Naive thymus-derived CD4-positive, alpha-beta T cell (primary cell): ENCODE measurements around the gene STPG3. TPM values are rescaled to one million over a fixed set of nuclear protein-coding genes. Genes with fewer than 3 reads are reported as not detected.
A peak's percentile ranks its signal among the peaks of the same experiment; 100 is the strongest.

Source experiments
- ATAC-seq: fragments of 150-1000 bp; cut with Tn5 transposase; 2 replicates; pipeline ENCODE4 v1.10.0; 2021; ENCODE audit warnings: mild to moderate bottlenecking, moderate library complexity
- CTCF ChIA-PET: fragments of 350-600 bp; sonication (Branson Sonifier 250); formaldehyde crosslinking; loops from one replicate; lab custom pipeline; 2021; ENCODE audit warnings: antibody characterized with exemption; lab: Charles Lee
- POLR2A ChIA-PET: fragments of 350-600 bp; sonication (Branson Sonifier 250); formaldehyde crosslinking; loops from one replicate; lab custom pipeline; 2021; ENCODE audit warnings: antibody characterized with exemption, inconsistent platforms; lab: Charles Lee
- DNase-seq, 9 donors: peaks; one replicate each; pipeline versions ENCODE4 v3.0.0 to v3.0.0-alpha.2; 2020 to 2022; ENCODE audit warnings: mixed read lengths in 1 of 9
- H3K27ac ChIP-seq: one replicate; pipeline ENCODE4 v1.7.0; 2013; ENCODE audit warnings: mild to moderate bottlenecking, low read depth, low read length, moderate library complexity
- H3K27me3 ChIP-seq, 2 donors: one replicate each; pipeline ENCODE4 v1.7.0; 2013; ENCODE audit warnings: low read length in 2 of 2, mild to moderate bottlenecking in 2 of 2, moderate library complexity in 2 of 2; ENCODE audit not compliant: control insufficient read depth in 2 of 2, insufficient read depth in 2 of 2
- H3K36me3 ChIP-seq, 3 experiments: 1 replicate in 2 of 3; 2 replicates in 1 of 3; pipeline ENCODE4 v1.7.0; 2013; ENCODE audit warnings: low read length in 3 of 3, mild to moderate bottlenecking in 3 of 3, moderate library complexity in 1 of 3; ENCODE audit not compliant: insufficient read depth in 3 of 3, control insufficient read depth in 2 of 3
- H3K4me1 ChIP-seq, 2 donors: one replicate each; pipeline ENCODE4 v1.7.0; 2013; ENCODE audit warnings: low read length in 2 of 2, mild to moderate bottlenecking in 2 of 2, moderate library complexity in 1 of 2; ENCODE audit not compliant: control insufficient read depth in 2 of 2, insufficient read depth in 2 of 2
- H3K4me3 ChIP-seq: 2 replicates; pipeline ENCODE4 v1.7.0; 2013; ENCODE audit warnings: mild to moderate bottlenecking, low read length
- H3K9me3 ChIP-seq, 3 experiments: 1 replicate in 2 of 3; 2 replicates in 1 of 3; pipeline ENCODE4 v1.7.0; 2013; ENCODE audit warnings: low read length in 3 of 3; ENCODE audit not compliant: control insufficient read depth in 2 of 3
- H3K27ac Mint-ChIP-seq, 9 donors: one replicate each; pipeline ENCODE4 v1.8.0; 2020 to 2022; ENCODE audit warnings: mixed read lengths in 9 of 9, mild to moderate bottlenecking in 8 of 9, moderate library complexity in 5 of 9, inconsistent platforms in 2 of 9
- H3K27me3 Mint-ChIP-seq, 5 donors: one replicate each; pipeline ENCODE4 v1.8.0; 2021 to 2022; ENCODE audit warnings: mixed read lengths in 5 of 5, mild to moderate bottlenecking in 1 of 5
- H3K36me3 Mint-ChIP-seq, 5 donors: one replicate each; pipeline ENCODE4 v1.8.0; 2020 to 2022; ENCODE audit warnings: mixed read lengths in 5 of 5, mild to moderate bottlenecking in 3 of 5, inconsistent platforms in 1 of 5
- H3K4me1 Mint-ChIP-seq, 7 donors: one replicate each; pipeline ENCODE4 v1.8.0; 2020 to 2022; ENCODE audit warnings: mixed read lengths in 7 of 7, mild to moderate bottlenecking in 3 of 7, inconsistent platforms in 1 of 7
- H3K4me3 Mint-ChIP-seq, 10 donors: one replicate each; pipeline ENCODE4 v1.8.0; 2020 to 2022; ENCODE audit warnings: mild to moderate bottlenecking in 10 of 10, mixed read lengths in 10 of 10, moderate library complexity in 6 of 10, inconsistent platforms in 2 of 10
- H3K9me3 Mint-ChIP-seq, 11 donors: one replicate each; pipeline ENCODE4 v1.8.0; 2020 to 2022; ENCODE audit warnings: mixed read lengths in 11 of 11, mild to moderate bottlenecking in 4 of 11, inconsistent platforms in 1 of 11, moderate library complexity in 1 of 11
- intact Hi-C, 2 donors: fragments of 100-400 bp; cut with micrococcal nuclease; formaldehyde crosslinking; loops; one replicate each; pipeline ENCODE4 v1.15.1; 2023
- polyA plus RNA-seq, 2 donors: library from polyadenylated mRNA; unstranded; fragments of 300-500 nt; fragmentation: Illumina TruSeq; gene quantifications; one replicate each; pipeline ENCODE4 v1.2.3, GENCODE V29; 2021
- total RNA-seq, 6 experiments: library from RNA in 5 of 6; stranded (reverse) in 5 of 6; gene quantifications; 1 replicate in 5 of 6; 2 replicates in 1 of 6; pipeline ENCODE4 v1.2.3 and lab custom pipeline; 2021 to 2026

STPG3 gene
- total and polyA plus RNA-seq, 7 experiments from 2014 or later = not detected

GRCh38 chr9:137216188-137216965 lies 34.7 kb upstream of the STPG3 start:
- Mint-ChIP-seq H3K27me3 (no peaks in the 10 kb centered on the region), H3K4me1 (peaks cover 0 to 4% (median 0%) of the 10 kb centered on the region in 7 donors), H3K27ac (no peak overlapping the region), H3K9me3 (no peaks in the 10 kb centered on the region), H3K36me3 (peaks cover 0 to 2% (median 0%) of the 10 kb centered on the region in 5 donors), H3K4me3 (no peak overlapping the region)
- ATAC-seq (no peak), DNase-seq (no peak)
- Histone ChIP-seq H3K4me1 (no peaks in the 10 kb centered on the region), H3K27ac (no peak overlapping the region), H3K9me3 (no peaks in the 10 kb centered on the region), H3K27me3 (no peaks in the 10 kb centered on the region), H3K36me3 (peaks cover 0 to 28% (median 0%) of the 10 kb centered on the region in 3 experiments), H3K4me3 (no peak overlapping the region)
- intact Hi-C loops = no loop called here
- ChIA-PET POLR2A (no interaction called here), CTCF (interaction anchor here (0.9 kb wide), 1 partner anchor 14 kb away, joined by 6 read pairs; no protein-coding TSS in a partner anchor)

GRCh38 chr9:137217276-137218211 lies 33.5 kb upstream of the STPG3 start:
- Mint-ChIP-seq H3K4me1 (peaks cover 0 to 4% (median 0%) of the 10 kb centered on the region in 7 donors), H3K27me3 (no peaks in the 10 kb centered on the region), H3K4me3 (peak overlapping the region in 3 of 10 donors; percentile 14 to 40 (median 23)), H3K9me3 (no peaks in the 10 kb centered on the region), H3K36me3 (peaks cover 0 to 2% (median 0%) of the 10 kb centered on the region in 5 donors), H3K27ac (no peak overlapping the region)
- H3K9me3 ChIP-seq = no peaks in the 10 kb centered on the region
- no peaks in the 10 kb centered on the region for H3K4me1 ChIP-seq
- POLR2A ChIA-PET = interaction anchor here (1.3 kb wide), 1 partner anchor 25 kb away, joined by 3 read pairs; no protein-coding TSS in a partner anchor
- H3K27me3 ChIP-seq = no peaks in the 10 kb centered on the region
- no peak overlapping the region for H3K27ac ChIP-seq
- DNase-seq (no peak), ATAC-seq (peak; percentile 15)
- CTCF ChIA-PET = no interaction called here
- no peak overlapping the region for H3K4me3 ChIP-seq
- intact Hi-C loops = no loop called here
- peaks cover 0 to 28% (median 0%) of the 10 kb centered on the region in 3 experiments for H3K36me3 ChIP-seq

- intact Hi-C loops = no loop called here
- H3K27me3 Mint-ChIP-seq = no peaks in the 10 kb centered on the region
- Histone ChIP-seq H3K27me3 (no peaks in the 10 kb centered on the region), H3K27ac (no peak overlapping the region), H3K9me3 (no peaks in the 10 kb centered on the region), H3K36me3 (peaks cover 0 to 28% (median 0%) of the 10 kb centered on the region in 3 experiments), H3K4me3 (no peak overlapping the region), H3K4me1 (peaks cover 0 to 5% of the 10 kb centered on the region in 2 donors)
- H3K27ac Mint-ChIP-seq = no peak overlapping the region
- no peaks in the 10 kb centered on the region for H3K36me3 Mint-ChIP-seq
- ChIA-PET POLR2A (interaction anchor here (1.3 kb wide), 1 partner anchor 24 kb away, joined by 3 read pairs; no protein-coding TSS in a partner anchor), CTCF (no interaction called here)
- no peak for DNase-seq
- H3K9me3 Mint-ChIP-seq = no peaks in the 10 kb centered on the region
- no peak for ATAC-seq
- H3K4me1 Mint-ChIP-seq = peaks cover 0 to 5% (median 0%) of the 10 kb centered on the region in 7 donors
- H3K4me3 Mint-ChIP-seq = no peak overlapping the region
Measured at GRCh38 chr9:137218212-137218753, 32.8 kb upstream of the STPG3 start.

GRCh38 chr9:137218754-137219271 lies 32.3 kb upstream of the STPG3 start:
- no peak overlapping the region for H3K27ac ChIP-seq
- ATAC-seq (no peak), DNase-seq (no peak)
- peaks cover 1 to 5% of the 10 kb centered on the region in 2 donors for H3K4me1 ChIP-seq
- H3K9me3 ChIP-seq = no peaks in the 10 kb centered on the region
- no peaks in the 10 kb centered on the region for H3K27me3 Mint-ChIP-seq
- ChIA-PET CTCF (interaction anchor here (0.9 kb wide), 1 partner anchor 18 kb away, joined by 6 read pairs; no protein-coding TSS in a partner anchor), POLR2A (interaction anchor here (1.3 kb wide), 1 partner anchor 24 kb away, joined by 3 read pairs; no protein-coding TSS in a partner anchor)
- H3K4me3 Mint-ChIP-seq = no peak overlapping the region
- H3K36me3 Mint-ChIP-seq = no peaks in the 10 kb centered on the region
- no peak overlapping the region for H3K27ac Mint-ChIP-seq
- intact Hi-C loops = no loop called here
- peaks cover 0 to 5% (median 0%) of the 10 kb centered on the region in 7 donors for H3K4me1 Mint-ChIP-seq
- no peak overlapping the region for H3K4me3 ChIP-seq
- peaks cover 0 to 28% (median 0%) of the 10 kb centered on the region in 3 experiments for H3K36me3 ChIP-seq
- no peaks in the 10 kb centered on the region for H3K9me3 Mint-ChIP-seq
- H3K27me3 ChIP-seq = no peaks in the 10 kb centered on the region

GRCh38 chr9:137219757-137220316 lies 31.2 kb upstream of the STPG3 start:
- ChIA-PET POLR2A (interaction anchor here (1.2 to 1.3 kb wide), 2 partner anchors 15 to 31 kb away, joined by 3 to 6 read pairs; partner anchors contain the start of genes NDOR1 and TMEM203), CTCF (no interaction called here)
- Mint-ChIP-seq H3K4me3 (peak overlapping the region in 4 of 10 donors; percentile 18 to 25 (median 20)), H3K27me3 (no peaks in the 10 kb centered on the region), H3K9me3 (no peaks in the 10 kb centered on the region), H3K4me1 (peaks cover 0 to 8% (median 2%) of the 10 kb centered on the region in 7 donors), H3K36me3 (no peaks in the 10 kb centered on the region), H3K27ac (peak overlapping the region in 1 of 9 donors; percentile 62)
- DNase-seq (no peak), ATAC-seq (no peak)
- Histone ChIP-seq H3K4me1 (peaks cover 5% of the 10 kb centered on the region in 2 donors), H3K27ac (no peak overlapping the region), H3K9me3 (no peaks in the 10 kb centered on the region), H3K36me3 (peaks cover 0 to 18% (median 0%) of the 10 kb centered on the region in 3 experiments), H3K27me3 (no peaks in the 10 kb centered on the region), H3K4me3 (no peak overlapping the region)
- intact Hi-C loops = loop anchor here in 1 of 2 donors (5.0 to 10.0 kb wide), 2 partner anchors 275 to 673 kb away; partner anchors contain the start of genes C8G, FBXW5 and NOTCH1
